Prostate gland (tissue), 2 donors: Measurements from ENCODE around the gene SH3TC1.

Source experiments
- CTCF ChIP-seq, 4 experiments: fragments of 200-600 bp in 2 of 4; fragments of 450-650 bp in 2 of 4; sonication (generic) in 2 of 4; IDR thresholded peaks; 1 replicate in 3 of 4; 2 replicates in 1 of 4; pipeline ENCODE4 v1.5.1; 2016 to 2019; ENCODE audit warnings: antibody characterized with exemption in 4 of 4, mild to moderate bottlenecking in 2 of 4, moderate library complexity in 2 of 4
- POLR2A ChIP-seq: fragments of 450-650 bp; IDR thresholded peaks from one replicate; pipeline ENCODE4 v1.6.1; 2016; ENCODE audit warnings: antibody characterized with exemption, mild to moderate bottlenecking

DNA sequence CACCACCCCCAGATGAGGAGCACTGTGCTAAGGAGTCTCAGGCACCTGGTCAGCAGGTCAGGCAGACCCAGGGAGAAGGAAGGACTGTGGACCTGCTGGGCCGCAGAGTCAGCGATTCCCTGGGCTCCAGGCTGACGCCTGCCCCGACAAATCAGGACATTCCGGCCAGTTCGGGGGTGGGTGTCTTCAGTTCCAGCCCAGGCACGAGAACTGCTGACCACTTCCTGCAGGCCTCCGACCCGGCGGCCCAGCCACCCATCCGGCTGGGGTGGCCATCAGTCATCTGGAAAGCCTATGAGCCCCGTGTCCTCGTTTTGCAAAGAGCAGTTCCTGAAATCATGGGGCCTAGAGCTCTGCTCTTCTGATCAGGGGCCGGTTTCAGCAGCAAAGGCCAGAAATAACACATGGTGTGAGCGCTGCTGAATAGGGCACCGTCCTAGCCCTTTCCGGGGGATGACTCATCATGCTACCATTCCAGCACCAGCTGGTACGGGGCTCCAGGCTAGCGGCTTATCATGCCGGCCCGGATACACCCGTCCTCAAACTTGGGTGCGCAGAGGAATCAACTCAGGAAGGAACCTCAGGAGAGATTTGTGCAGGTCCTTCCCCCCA lies 7.8 kb upstream of the SH3TC1 start:
- TF ChIP-seq CTCF (IDR thresholded peaks at IDR 0.05) (no peak), POLR2A (no peak)
